Measurements from ENCODE around the gene INSYN1.
"Not testable (repeated sequence)": the region's sequence is repeated elsewhere in the genome, so short reads cannot be mapped to it uniquely, and the experiment has no call there.

Gene INSYN1

GRCh38 chr15:73753250-73754130 lies at the start of gene INSYN1:
TSS of gene INSYN1 (minus strand) at chr15:73753351. CDS start at chr15:73751130, 2,221 bp downstream.
- DNase-seq (ENCODE audit: low spot score) = no peak

DNA sequence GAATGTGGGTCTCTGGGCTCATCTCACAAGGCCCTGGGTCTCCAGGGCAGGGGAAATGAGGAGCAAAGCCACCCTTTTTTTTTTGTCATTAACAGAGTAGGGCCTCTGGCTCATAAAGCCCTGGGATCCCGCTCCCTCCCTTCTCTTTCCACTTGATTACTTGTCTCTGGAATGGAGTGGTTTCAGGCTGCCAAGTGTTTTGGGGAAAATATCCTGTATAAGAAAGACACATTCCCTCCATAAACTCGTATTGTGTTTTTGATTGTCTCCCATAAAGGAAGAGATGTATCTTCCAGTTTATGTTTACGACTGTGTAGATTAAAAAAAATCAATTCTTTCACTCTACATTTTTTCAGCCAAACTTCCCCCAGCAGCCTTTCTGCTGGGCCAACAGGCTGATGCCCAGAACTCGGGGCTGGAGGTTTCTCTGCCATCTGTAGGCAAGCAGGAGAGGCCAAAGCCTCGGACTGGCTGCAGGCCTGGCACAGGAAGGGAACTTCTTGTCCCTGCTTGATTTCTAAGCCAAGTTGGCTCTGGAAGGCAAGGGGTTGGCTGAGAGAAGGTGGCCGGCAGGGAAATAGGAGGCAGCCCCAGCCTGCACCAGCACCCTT lies 49.4 kb upstream of the INSYN1 start:
- no peak for DNase-seq (ENCODE audit: low spot score)

- DNase-seq (ENCODE audit: low spot score) = no peak
These were observed 47.7 kb upstream of the INSYN1 start for GRCh38 chr15:73800662-73801345.

- DNase-seq (ENCODE audit: low spot score) = no peak
These were observed 46.3 kb upstream of the INSYN1 start for GRCh38 chr15:73799466-73799865.

- DNase-seq (ENCODE audit: low spot score) = no peak
These were observed 44.4 kb upstream of the INSYN1 start for GRCh38 chr15:73797366-73798158.

DNA sequence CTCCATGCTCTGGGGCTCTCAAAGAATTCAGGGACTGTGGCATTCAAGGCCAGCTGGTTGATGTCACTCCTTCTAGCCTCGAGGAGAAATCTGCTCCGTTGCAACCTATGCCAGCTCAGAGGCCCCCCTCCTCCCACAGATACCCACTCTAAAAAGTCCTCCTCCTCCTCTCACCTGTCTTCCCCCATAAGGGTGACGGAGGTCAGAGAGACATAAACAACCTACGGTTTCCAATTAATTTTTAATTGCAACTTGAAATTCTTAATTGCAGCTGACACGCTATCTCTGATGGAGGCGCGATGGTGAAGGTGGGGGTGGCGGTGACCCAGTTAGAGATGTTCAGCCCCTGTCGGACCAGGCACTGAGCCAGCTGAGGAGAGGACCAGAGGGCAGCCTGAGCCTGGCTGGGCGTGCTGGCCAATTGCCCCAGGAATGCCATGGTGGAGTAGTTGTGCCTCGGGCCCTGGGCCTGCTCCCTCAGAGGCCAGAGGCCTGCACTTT lies 43.2 kb upstream of the INSYN1 start:
- no peak for DNase-seq (ENCODE audit: low spot score)

DNA sequence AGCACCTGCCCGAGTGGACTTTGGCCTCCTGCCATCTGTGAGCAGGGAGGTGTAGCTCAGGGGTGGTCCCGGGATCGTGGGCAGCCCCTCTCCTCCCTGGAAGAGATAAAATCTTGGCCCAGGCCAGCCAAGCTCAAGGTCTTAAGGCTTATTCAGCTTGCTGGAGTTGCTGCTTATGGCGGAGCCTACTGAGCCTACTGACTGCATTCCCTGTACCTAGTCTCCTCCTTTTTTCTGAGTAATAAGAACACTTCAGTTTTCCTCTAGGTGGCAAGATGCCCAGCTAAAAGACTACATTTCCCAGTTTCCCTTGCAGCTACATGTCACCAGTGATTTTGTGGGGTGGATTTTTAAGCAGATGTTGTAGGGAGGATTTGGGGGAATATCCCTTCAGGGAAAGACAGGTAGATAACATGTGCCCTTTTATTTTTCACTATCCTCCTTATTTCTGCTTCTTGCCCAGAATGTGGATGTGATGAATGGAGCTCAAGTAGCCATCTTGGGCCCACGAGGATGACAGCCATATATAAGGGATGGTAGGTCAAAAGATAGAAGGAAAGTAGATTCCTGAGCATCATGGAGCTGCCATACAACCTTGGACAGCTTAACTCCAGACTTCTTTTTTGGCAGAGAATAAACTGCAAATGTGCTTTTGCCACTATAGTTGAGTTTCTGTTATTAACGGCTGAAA lies 41.4 kb upstream of the INSYN1 start:
- DNase-seq (ENCODE audit: low spot score) = no peak

DNA sequence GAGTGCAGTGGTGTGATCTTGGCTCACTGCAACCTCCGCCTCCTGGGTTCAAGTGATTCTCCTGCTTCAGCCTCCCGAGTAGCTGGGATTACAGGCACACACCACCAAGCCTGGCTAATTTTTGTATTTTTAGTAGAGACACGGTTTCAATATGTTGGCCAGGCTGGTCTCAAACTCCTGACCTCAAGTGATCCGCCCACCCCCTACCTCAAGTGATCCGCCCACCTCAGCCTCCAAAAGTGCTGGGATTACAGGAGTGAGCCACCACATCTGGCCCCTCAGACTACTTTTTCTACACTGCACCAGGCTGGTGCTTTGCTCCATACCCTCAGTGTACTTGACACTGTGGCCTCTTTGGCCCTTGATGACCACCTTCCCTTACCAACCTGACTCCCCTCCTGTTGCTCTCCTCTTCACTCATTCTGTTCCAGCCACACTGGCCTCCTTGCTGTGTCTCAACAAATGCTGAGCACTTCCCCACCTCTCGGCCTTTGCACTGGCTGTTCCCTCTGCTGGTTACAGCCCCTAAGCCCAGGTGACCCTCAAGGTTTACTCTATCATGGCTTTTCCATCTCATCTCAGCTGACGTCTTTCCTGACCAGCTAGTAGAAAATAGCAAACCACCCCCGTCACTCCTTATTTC lies 39.9 kb upstream of the INSYN1 start:
- not testable (repeated sequence) for DNase-seq (ENCODE audit: low spot score)

DNA sequence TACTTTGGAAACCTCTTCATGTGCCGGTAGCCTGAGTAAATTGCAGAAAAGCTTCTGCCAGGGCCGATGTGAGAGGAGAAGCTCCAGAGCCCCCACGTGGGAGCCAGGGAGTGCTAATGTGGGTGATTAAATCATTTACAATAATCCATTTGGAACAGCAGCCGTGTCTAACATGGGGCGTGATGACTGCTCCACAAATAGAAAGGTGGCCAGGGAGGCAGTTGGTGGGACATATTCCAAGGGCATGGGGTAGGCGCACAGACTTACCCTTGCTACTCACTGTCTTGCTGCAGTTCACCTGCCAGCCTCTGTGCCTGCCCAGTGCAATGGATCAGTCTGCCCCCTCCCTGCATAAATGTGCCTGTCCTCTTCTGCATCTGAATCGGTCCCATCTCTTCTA lies 39.3 kb upstream of the INSYN1 start:
- no peak for DNase-seq (ENCODE audit: low spot score)

GRCh38 chr15:73789521-73790240 lies 36.5 kb upstream of the INSYN1 start:
- DNase-seq (ENCODE audit: low spot score) = no peak

DNA sequence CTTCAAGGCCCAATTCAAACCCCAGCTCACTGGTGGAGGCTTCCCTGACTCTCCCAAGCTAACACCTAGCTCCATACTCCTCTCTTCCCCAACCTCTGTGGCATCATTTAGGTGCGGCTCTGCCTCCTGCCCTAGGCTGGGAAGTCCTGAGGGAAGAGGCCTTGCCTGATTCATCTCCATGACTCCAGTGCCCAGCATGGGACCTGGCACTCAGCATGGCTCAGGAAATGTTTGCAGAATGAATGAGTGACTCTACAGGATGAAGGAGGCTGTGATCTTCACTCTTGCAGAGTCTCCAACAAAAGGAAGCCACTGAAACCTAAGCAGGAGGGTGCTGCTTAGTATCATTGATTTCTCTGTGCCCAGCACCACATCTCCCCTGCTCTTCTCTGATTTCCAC lies 34.5 kb upstream of the INSYN1 start:
- no peak for DNase-seq (ENCODE audit: low spot score)

- DNase-seq (ENCODE audit: low spot score) = no peak
These were observed 33.4 kb upstream of the INSYN1 start for GRCh38 chr15:73786538-73786937.

- not testable (repeated sequence) for DNase-seq (ENCODE audit: low spot score)
These were observed 32.3 kb upstream of the INSYN1 start for GRCh38 chr15:73785256-73786014.

DNA sequence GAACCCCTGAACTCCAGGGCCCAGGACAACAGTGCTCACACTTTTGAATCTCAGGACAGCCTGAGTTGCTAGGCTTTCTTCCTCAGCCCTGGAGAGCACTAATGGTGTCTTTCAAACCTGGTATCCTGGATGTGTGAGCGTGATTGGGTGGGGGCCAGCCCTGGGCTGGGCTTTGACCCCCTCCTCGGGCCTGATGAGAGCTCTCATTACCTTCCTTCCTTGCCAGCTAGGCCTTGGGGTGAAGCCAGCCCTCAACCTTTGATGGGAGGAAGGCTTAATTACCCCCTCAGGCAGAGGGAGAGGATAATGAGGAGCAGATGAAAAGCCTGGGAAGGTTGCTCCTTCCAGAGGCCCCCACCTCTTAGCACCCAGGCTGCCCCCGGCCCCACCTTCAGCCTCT lies 31.1 kb upstream of the INSYN1 start:
- DNase-seq (ENCODE audit: low spot score) = no peak

DNA sequence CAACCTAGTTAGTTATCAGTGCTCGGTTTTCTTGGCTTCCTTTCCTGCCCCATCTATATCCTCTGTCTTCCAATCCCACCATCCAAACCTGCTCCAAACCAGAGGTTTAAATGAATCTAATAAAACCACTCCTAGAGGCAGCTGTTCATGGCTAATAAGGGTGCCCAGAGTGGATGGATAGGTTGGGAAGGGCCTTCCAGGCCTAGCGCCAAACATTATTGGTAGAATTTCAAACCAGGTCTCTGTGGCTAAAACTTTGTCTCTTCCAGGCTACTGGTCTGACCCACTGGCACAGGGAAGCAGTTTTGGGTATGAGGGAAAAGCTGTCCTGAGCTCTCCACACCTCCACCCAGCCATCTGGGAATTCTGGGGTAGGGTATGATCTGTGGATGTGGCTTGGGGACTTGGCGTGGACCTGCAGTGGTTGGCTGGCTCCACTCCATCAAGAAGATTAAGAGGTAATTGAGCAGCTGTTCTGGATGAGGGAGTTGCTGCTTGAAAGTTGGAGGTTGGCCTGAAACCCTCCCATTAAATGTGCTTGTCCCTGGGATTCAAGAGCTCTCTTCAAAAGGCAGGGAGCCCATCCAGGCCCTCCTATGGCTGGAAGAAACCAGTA lies 29.3 kb upstream of the INSYN1 start:
- no peak for DNase-seq (ENCODE audit: low spot score)

DNA sequence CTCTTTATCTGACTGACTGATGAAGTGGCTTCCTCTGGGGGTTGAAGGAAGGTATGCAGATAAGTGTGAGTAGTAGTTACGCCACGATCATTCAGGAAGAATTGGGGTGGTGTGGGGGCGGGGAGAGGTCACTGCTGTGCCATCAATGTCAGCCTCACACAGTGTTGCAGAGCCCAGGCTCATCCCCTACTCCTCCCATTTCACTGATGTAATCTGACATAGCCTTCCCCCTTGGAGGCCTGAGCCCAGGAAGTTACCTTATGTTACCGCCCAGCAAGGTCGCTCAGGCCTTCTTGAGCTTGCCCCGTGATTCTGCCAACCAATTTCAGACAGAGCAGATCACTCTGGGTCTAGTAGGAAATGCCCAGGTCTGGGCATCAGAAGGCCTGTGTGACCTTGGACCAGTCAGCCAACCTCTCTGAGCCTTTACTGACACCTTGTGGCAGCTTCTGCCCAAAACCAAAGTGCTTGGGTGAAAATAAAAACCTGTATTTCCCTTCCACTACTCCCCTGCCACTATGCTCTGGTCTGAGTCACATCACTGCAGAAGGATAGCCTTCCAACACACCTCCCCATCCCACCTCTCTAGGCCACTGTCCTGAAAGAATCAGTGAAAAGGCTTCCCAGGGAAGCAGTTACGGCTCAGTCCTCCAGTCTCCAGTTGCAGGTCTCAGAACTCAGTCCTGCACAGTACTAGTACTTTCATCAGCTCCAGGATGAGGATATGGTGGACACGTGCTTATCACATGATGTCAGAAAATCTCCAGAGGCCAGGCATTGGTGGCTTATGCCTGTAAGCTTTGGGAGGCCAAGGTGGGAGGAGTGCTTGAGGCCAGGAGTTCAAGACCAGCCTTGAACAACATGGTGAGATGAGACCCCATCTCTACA lies 28.1 kb upstream of the INSYN1 start:
- peak; percentile 20 for DNase-seq (ENCODE audit: low spot score)

- DNase-seq (ENCODE audit: low spot score) = no peak
These were observed 26.8 kb upstream of the INSYN1 start for GRCh38 chr15:73779974-73780373.

GRCh38 chr15:73777741-73778140 lies 24.6 kb upstream of the INSYN1 start:
- no peak for DNase-seq (ENCODE audit: low spot score)
